IMR-90 (cell line): ENCODE measurements around the gene ENPEP. TPM values are rescaled to one million over a fixed set of nuclear protein-coding genes. Genes with fewer than 3 reads are reported as not detected.

Experiments used
- ATAC-seq: fragments of 200-7000 bp; cut with Tn5 transposase; 2 replicates; pipeline ENCODE4 v1.9.1; 2020; ENCODE audit warnings: low read depth, mild to moderate bottlenecking, moderate library complexity
- BruUV-seq: library from RNA; stranded (reverse); fragments of 400-500 nt; replicated peaks from 2 replicates; lab custom pipeline; 2021; lab: Mats Ljungman, UMichigan
- CTCF ChIA-PET: fragments of 300-600 bp; formaldehyde crosslinking; extraction: SDS; loops from one replicate; lab custom pipeline; 2021; ENCODE audit warnings: antibody characterized with exemption; lab: Yijun Ruan, JAX
- POLR2A ChIA-PET: fragments of 300-600 bp; sonication (Branson Sonifier 250); formaldehyde crosslinking; loops from one replicate; lab custom pipeline; 2022; ENCODE audit warnings: antibody characterized with exemption; ENCODE audit not compliant: unreplicated experiment; lab: Charles Lee
- DNase-seq: peaks from one replicate; pipeline ENCODE4 v3.0.0; 2013
- H2AFZ ChIP-seq: replicated peaks from 2 replicates; pipeline ENCODE3; 2013; ENCODE audit warnings: low read length, mild to moderate bottlenecking; ENCODE audit not compliant: poor library complexity
- H2AK5ac ChIP-seq: 2 replicates; pipeline ENCODE4 v1.6.1; 2013; ENCODE audit warnings: low read depth, low read length, inconsistent platforms
- H2AK9ac ChIP-seq: replicated peaks from 2 replicates; pipeline ENCODE3; 2013; ENCODE audit warnings: mild to moderate bottlenecking, low read depth, low read length, moderate library complexity; ENCODE audit not compliant: poor library complexity
- H2BK120ac ChIP-seq: 2 replicates; pipeline ENCODE4 v1.6.1; 2013; ENCODE audit warnings: low read depth, low read length, inconsistent platforms
- H2BK15ac ChIP-seq: 3 replicates; pipeline ENCODE4 v1.6.1; 2013; ENCODE audit warnings: low read depth, low read length, inconsistent platforms
- H2BK20ac ChIP-seq: 2 replicates; pipeline ENCODE4 v1.6.1; 2013; ENCODE audit warnings: low read depth, mild to moderate bottlenecking, inconsistent platforms, low read length, moderate library complexity
- H2BK5ac ChIP-seq: 2 replicates; pipeline ENCODE4 v1.6.1; 2013; ENCODE audit warnings: mild to moderate bottlenecking, low read depth, low read length, inconsistent platforms; ENCODE audit not compliant: poor library complexity, severe bottlenecking
- H3K14ac ChIP-seq: replicated peaks from 2 replicates; pipeline ENCODE4 v1.6.1; 2013; ENCODE audit warnings: low read depth, low read length, inconsistent platforms
- H3K18ac ChIP-seq: 2 replicates; pipeline ENCODE4 v1.6.1; 2013; ENCODE audit warnings: low read depth, low read length, control low read depth
- H3K23ac ChIP-seq: 2 replicates; pipeline ENCODE4 v1.6.1; 2013; ENCODE audit warnings: low read depth, low read length, inconsistent platforms
- H3K27ac ChIP-seq: 2 replicates; pipeline ENCODE4 v1.5.1; 2013; ENCODE audit warnings: mild to moderate bottlenecking, control low read depth, low read length; ENCODE audit not compliant: insufficient read depth
- H3K27me3 ChIP-seq: 2 replicates; pipeline ENCODE4 v1.6.1; 2013; ENCODE audit warnings: low read length; ENCODE audit not compliant: control insufficient read depth, insufficient read depth
- H3K36me3 ChIP-seq: 2 replicates; pipeline ENCODE4 v1.6.1; 2013; ENCODE audit warnings: low read length, mixed read lengths; ENCODE audit not compliant: control insufficient read depth, insufficient read depth
- H3K4ac ChIP-seq: 2 replicates; pipeline ENCODE4 v1.6.1; 2013; ENCODE audit warnings: low read depth, low read length, inconsistent platforms
- H3K4me1 ChIP-seq: 2 replicates; pipeline ENCODE4 v1.6.1; 2013; ENCODE audit warnings: low read length, mixed read lengths; ENCODE audit not compliant: control insufficient read depth, insufficient read depth
- H3K4me2 ChIP-seq: 2 replicates; pipeline ENCODE4 v1.6.1; 2013; ENCODE audit warnings: low read depth, mild to moderate bottlenecking, control low read depth, low read length, moderate library complexity
- H3K4me3 ChIP-seq: 2 replicates; pipeline ENCODE4 v1.5.1; 2013; ENCODE audit warnings: low read depth, mild to moderate bottlenecking, control low read depth, low read length, moderate library complexity; ENCODE audit not compliant: insufficient read depth
- H3K56ac ChIP-seq: 2 replicates; pipeline ENCODE4 v1.6.1; 2013; ENCODE audit warnings: low read length, inconsistent platforms; ENCODE audit not compliant: insufficient read depth; ENCODE audit errors: extremely low read depth
- H3K79me1 ChIP-seq, 2 experiments: 2 replicates each; pipeline ENCODE4 v1.6.1; 2013; ENCODE audit warnings: low read length in 2 of 2, inconsistent platforms in 1 of 2, low read depth in 1 of 2
- H3K9ac ChIP-seq: 2 replicates; pipeline ENCODE4 v1.6.1; 2013; ENCODE audit warnings: low read depth, low read length, control low read depth
- H3K9me1 ChIP-seq: 2 replicates; pipeline ENCODE4 v1.6.1; 2013; ENCODE audit warnings: low read length, inconsistent platforms; ENCODE audit not compliant: insufficient read depth
- H3K9me3 ChIP-seq: 2 replicates; pipeline ENCODE4 v1.6.1; 2013; ENCODE audit warnings: low read length; ENCODE audit not compliant: control insufficient read depth, insufficient read depth
- H4K20me1 ChIP-seq: 2 replicates; pipeline ENCODE4 v1.6.1; 2013; ENCODE audit warnings: low read length, inconsistent platforms; ENCODE audit not compliant: insufficient read depth
- H4K5ac ChIP-seq: 2 replicates; pipeline ENCODE4 v1.6.1; 2013; ENCODE audit warnings: mild to moderate bottlenecking, low read depth, low read length, control low read depth
- H4K8ac ChIP-seq, 2 experiments: 2 replicates each; pipeline ENCODE4 v1.6.1; 2013; ENCODE audit warnings: low read depth in 2 of 2, low read length in 2 of 2, control low read depth in 1 of 2, inconsistent platforms in 1 of 2
- H4K91ac ChIP-seq: 2 replicates; pipeline ENCODE4 v1.6.1; 2013; ENCODE audit warnings: low read depth, low read length, inconsistent platforms; ENCODE audit not compliant: insufficient read depth
- CHD1 ChIP-seq: IDR thresholded peaks from 2 replicates; pipeline ENCODE4 v1.6.1; 2012; ENCODE audit warnings: low read depth, low read length, improper control_type of control experiment
- FOS ChIP-seq: fragments of 150-350 bp; IDR thresholded peaks from 2 replicates; pipeline ENCODE4 v1.6.1; 2016; ENCODE audit warnings: low read depth, low read length
- MAZ ChIP-seq: IDR thresholded peaks from 2 replicates; pipeline ENCODE4 v1.6.1; 2012; ENCODE audit warnings: low read depth, mild to moderate bottlenecking, low read length, improper control_type of control experiment, moderate library complexity, borderline replicate concordance
- RAD21 ChIP-seq: IDR thresholded peaks from 2 replicates; pipeline ENCODE4 v1.6.1; 2012; ENCODE audit warnings: low read length, improper control_type of control experiment
- WGBS, 2 experiments: methylation state at CpG; one replicate each; pipeline versions ENCODE4 v1.1.5 to v1.1.7; 2013; ENCODE audit warnings: missing lambda C conversion rate in 2 of 2; ENCODE audit not compliant: insufficient read length in 1 of 2; ENCODE audit errors: extremely low coverage in 2 of 2; 5-methylcytosine and 5-hydroxymethylcytosine counted together
- dilution Hi-C: fragments of 300-500 bp; cut with HindIII; formaldehyde crosslinking; loops from one replicate; pipeline ENCODE4 v1.14.3; 2018; ENCODE audit warnings: low sequenced_read_pairs; ENCODE audit not compliant: unreplicated experiment
- in situ Hi-C: fragments of 300-500 bp; cut with MboI; formaldehyde crosslinking; loops from 3 replicates; pipeline ENCODE4 v1.14.3; 2019; ENCODE audit warnings: low sequenced_read_pairs, inconsistent platforms, mixed read lengths
- intact Hi-C: fragments of 100-400 bp; cut with micrococcal nuclease; formaldehyde crosslinking; loops from 2 replicates; pipeline ENCODE4 v1.10.0; 2022
- polyA plus RNA-seq, 3 experiments: library from polyadenylated mRNA; depleted of rRNA; stranded (reverse); fragments of >200 nt; gene quantifications; 2 replicates each; pipeline ENCODE4 v1.2.3, GENCODE V29; 2012; ENCODE audit warnings: low replicate concordance in 1 of 3
- total RNA-seq: library from RNA; depleted of rRNA; stranded (reverse); fragments of >200 nt; gene quantifications from 2 replicates; pipeline ENCODE4 v1.2.3, GENCODE V29; 2012

The ENPEP gene
- total and polyA plus RNA-seq, 2 of the 4 experiments (the other 2 are of a cell fraction), result 0.12 to 0.18 TPM

DNA sequence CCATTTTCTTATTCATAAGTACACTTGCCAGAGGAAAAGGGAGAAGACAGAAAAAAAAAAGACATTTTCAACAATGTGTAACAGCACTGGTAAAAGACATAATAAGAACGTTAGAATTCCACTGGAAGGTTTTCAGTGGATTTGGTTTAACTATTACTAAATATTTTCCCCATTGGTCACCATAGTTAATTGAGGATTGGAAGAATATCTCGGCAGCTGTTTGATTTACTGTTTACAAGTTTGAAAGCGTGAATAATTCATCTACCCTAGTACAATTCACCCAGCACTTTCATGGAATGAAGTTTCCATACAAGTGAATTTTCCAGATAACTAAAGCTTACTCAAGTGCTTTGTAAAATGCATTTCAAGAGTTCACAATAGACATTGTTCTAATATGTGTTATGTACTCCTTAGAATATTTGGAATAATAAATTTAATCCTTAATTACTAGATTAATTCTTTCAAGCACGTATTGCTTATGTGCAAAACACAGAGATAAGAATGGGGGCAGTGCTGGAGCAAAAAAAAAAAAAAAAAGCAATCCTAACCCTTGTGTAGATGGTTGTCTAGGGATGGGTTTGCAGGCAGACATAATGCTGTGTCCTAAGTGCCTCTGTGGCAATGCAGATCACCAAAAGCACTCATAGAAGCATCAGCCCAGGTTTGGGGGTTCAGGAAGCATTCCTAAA, 57.1 kb downstream of the ENPEP start:
- TF ChIP-seq RAD21, result no peak
- TF ChIP-seq CHD1, result no peak
- no peak for TF ChIP-seq FOS
- TF ChIP-seq MAZ, result no peak
- H3K23ac ChIP-seq, result 0 out of 2 replicates have a peak overlapping the region, but pooled peaks have one; percentile 11
- H3K14ac ChIP-seq, result peak overlapping the region; percentile 50; the same call in 1 of the 2 replicates
- peak overlapping the region; percentile 70 for H3K4ac ChIP-seq
- ATAC-seq (no peak), DNase-seq (no peak)
- peak overlapping the region; percentile 37 for H3K27ac ChIP-seq
- no peak overlapping the region for H2AK9ac ChIP-seq
- H2AK5ac ChIP-seq, result peak overlapping the region; percentile 35; the same call in 1 of the 2 replicates
- H2BK120ac ChIP-seq, result peak overlapping the region; percentile 90
- no peak overlapping the region for H3K9ac ChIP-seq
- 0 out of 2 replicates have a peak overlapping the region, but pooled peaks have one; percentile 2 for H3K56ac ChIP-seq
- no peaks in the 10 kb centered on the region; the same call in 1 of the 2 replicates for H3K9me3 ChIP-seq
- CTCF ChIA-PET, result interaction anchor here (0.6 to 0.8 kb wide), 2 partner anchors 14 to 891 kb away, joined by 3 to 7 read pairs; no protein-coding TSS in a partner anchor
- H3K36me3 ChIP-seq, result no peaks in the 10 kb centered on the region
- H2BK20ac ChIP-seq, result peak overlapping the region; percentile 71; the same call in 1 of the 2 replicates
- intact Hi-C loops (no loop called here), in situ Hi-C loops (no loop called here), dilution Hi-C loops (no loop called here)
- no peaks in the 10 kb centered on the region for H3K79me1 ChIP-seq
- H3K4me1 ChIP-seq, result peaks cover 4% of the 10 kb centered on the region
- peak overlapping the region; percentile 55; the same call in 1 of the 2 replicates for H3K18ac ChIP-seq
- BruUV-seq, result no TSS peak
- no peaks in the 10 kb centered on the region for H4K20me1 ChIP-seq
- H3K4me2 ChIP-seq, result peak overlapping the region; percentile 48; the same call in 1 of the 2 replicates
- H2BK5ac ChIP-seq, result peak overlapping the region; percentile 90
- no peak overlapping the region for H2AFZ ChIP-seq
- no peaks in the 10 kb centered on the region for H3K9me1 ChIP-seq
- no peak overlapping the region for H3K4me3 ChIP-seq
- H4K8ac ChIP-seq, result peak overlapping the region; percentile 1 to 75; a peak in 3 of 4 replicates
- H4K5ac ChIP-seq, result peak overlapping the region; percentile 84; the same call in 1 of the 2 replicates
- H3K27me3 ChIP-seq, result no peaks in the 10 kb centered on the region
- POLR2A ChIA-PET, result no interaction called here
- WGBS, 2 experiments, result no CpG with 5 or more reads among the region's 4 CpGs
- no peak overlapping the region for H4K91ac ChIP-seq
- H2BK15ac ChIP-seq, result peak overlapping the region; percentile 40; the same call in 1 of the 3 replicates
